ENCODE measurements around the gene QSOX1.

DNA sequence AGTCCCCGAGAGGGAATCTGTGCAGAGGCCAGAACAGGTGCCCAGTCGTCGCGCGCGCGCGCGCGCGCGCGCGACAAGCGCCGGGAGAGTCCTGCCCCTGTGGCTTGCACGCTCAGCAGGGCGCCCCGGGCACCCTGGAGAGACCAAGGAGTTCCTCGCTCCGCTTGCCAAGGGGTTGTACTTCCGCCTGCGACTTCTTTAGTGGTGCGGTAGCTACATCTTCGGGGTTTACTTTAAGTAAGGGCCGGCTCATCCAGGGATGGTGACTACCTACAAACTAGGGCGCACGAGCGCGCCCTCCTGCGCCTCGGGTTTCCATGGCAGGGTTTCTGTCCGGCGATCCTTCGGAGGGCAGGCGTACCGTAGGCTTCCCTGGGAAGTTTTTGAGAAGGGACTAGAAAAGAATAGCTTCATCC is 76.8 kb downstream of the QSOX1 start:
- no peak for TF ChIP-seq POLR2A (IDR thresholded peaks at IDR 0.05)
- TF ChIP-seq, protein P1, sequence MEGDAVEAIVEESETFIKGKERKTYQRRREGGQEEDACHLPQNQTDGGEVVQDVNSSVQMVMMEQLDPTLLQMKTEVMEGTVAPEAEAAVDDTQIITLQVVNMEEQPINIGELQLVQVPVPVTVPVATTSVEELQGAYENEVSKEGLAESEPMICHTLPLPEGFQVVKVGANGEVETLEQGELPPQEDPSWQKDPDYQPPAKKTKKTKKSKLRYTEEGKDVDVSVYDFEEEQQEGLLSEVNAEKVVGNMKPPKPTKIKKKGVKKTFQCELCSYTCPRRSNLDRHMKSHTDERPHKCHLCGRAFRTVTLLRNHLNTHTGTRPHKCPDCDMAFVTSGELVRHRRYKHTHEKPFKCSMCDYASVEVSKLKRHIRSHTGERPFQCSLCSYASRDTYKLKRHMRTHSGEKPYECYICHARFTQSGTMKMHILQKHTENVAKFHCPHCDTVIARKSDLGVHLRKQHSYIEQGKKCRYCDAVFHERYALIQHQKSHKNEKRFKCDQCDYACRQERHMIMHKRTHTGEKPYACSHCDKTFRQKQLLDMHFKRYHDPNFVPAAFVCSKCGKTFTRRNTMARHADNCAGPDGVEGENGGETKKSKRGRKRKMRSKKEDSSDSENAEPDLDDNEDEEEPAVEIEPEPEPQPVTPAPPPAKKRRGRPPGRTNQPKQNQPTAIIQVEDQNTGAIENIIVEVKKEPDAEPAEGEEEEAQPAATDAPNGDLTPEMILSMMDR (IDR thresholded peaks at IDR 0.05) = no peak

Data from Peyer's patch (tissue), 4 donors.